Measurements from ENCODE around the gene ASB8. TPM values are rescaled to one million over a fixed set of nuclear protein-coding genes. Genes with fewer than 3 reads are reported as not detected.
"Not testable (repeated sequence)": the region's sequence is repeated elsewhere in the genome, so short reads cannot be mapped to it uniquely, and the experiment has no call there.

ASB8 gene
- total and polyA plus RNA-seq, 10 donors = 15.7 to 48.8 (median 38.7) TPM

DNA sequence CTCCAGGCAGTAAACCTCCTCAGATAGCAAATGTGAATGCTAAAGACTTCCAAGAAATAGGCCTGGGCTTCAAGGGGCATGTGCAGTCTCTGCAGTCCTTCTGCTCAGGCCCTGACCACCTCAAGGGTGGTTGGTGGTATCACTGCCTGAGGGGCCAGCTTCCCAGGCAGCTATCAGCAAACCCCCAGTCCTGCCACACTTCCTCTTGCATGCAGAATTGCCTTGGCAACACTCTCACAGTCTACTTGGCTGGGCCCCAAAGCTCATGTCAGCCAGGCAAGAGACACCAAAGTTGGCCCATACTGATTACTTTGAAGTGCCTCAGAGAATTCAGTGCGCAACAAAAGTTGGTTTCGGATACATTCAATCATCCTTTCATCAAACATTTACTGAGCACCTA, 3.5 kb upstream of the ASB8 start:
- Histone ChIP-seq H3K27me3 (replicated peaks in 1 of 7) (peaks cover 0 to 4% (median 0%) of the 10 kb centered on the region in 7 donors), H3K36me3 (no peaks in the 10 kb centered on the region), H3K9me3 (no peaks in the 10 kb centered on the region), H3K4me3 (no peak overlapping the region), H3K27ac (peak overlapping the region in 1 of 8 donors; percentile 6), H3K4me1 (peaks cover 6 to 36% (median 18%) of the 10 kb centered on the region in 6 donors)
- 39 to 62% (median 52%) methylated on average over 2 of the region's 2 CpGs for WGBS, 5 donors
- intact Hi-C loops (cut with DNase I; ENCODE audit: low total_unique reads) = loop anchor here (10.0 kb wide), 2 partner anchors 76 to 446 kb away; no protein-coding TSS in a partner anchor
- TF ChIP-seq POLR2A (IDR thresholded peaks at IDR 0.05) (no peak), POLR2AphosphoS5 (IDR thresholded peaks at IDR 0.05) (no peak)
- TF ChIP-seq, protein P1, sequence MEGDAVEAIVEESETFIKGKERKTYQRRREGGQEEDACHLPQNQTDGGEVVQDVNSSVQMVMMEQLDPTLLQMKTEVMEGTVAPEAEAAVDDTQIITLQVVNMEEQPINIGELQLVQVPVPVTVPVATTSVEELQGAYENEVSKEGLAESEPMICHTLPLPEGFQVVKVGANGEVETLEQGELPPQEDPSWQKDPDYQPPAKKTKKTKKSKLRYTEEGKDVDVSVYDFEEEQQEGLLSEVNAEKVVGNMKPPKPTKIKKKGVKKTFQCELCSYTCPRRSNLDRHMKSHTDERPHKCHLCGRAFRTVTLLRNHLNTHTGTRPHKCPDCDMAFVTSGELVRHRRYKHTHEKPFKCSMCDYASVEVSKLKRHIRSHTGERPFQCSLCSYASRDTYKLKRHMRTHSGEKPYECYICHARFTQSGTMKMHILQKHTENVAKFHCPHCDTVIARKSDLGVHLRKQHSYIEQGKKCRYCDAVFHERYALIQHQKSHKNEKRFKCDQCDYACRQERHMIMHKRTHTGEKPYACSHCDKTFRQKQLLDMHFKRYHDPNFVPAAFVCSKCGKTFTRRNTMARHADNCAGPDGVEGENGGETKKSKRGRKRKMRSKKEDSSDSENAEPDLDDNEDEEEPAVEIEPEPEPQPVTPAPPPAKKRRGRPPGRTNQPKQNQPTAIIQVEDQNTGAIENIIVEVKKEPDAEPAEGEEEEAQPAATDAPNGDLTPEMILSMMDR (IDR thresholded peaks at IDR 0.05 in 8 of 11, conservative IDR thresholded peaks at IDR 0.05 in 3 of 11) = no peak
- no peak for DNase-seq

GRCh38 chr12:48160046-48160445, 2.7 kb upstream of the ASB8 start:
- no peak overlapping the region for H3K4me3 ChIP-seq

DNA sequence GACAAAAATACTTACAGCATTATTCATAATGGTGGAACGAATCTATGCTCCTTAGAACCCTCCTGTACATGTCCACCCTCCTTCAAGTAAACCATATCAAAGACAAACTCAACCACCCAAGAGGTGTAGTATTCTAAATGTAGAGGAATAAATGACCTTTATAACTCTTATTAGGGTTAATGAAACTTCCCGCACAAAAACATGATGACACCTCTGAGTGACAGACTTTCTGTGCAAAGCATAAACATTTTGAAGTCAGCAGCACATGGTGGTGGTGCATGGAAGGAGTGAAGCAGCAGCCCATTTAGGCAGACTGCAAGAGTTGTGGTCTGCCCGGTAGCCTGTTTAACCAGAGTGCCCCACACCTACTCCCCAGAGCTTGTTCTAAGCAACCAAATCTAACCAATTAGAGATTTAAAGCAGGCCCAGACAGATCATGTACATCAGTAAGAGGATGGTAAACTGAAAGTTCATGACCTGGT, 615 bp upstream of the ASB8 start:
- Histone ChIP-seq H3K4me3 (peak overlapping the region; percentile 62 to 96 (median 90)), H3K4me1 (peaks cover 6 to 58% (median 26%) of the 10 kb centered on the region in 6 donors), H3K27ac (peak overlapping the region; percentile 84 to 92 (median 90)), H3K27me3 (replicated peaks in 1 of 7) (no peaks in the 10 kb centered on the region), H3K36me3 (peaks cover 0 to 20% (median 6%) of the 10 kb centered on the region in 6 donors), H3K9me3 (no peaks in the 10 kb centered on the region)
- WGBS, 5 donors = 56 to 64% (median 59%) methylated on average over 3 of the region's 3 CpGs
- intact Hi-C loops (cut with DNase I; ENCODE audit: low total_unique reads) = loop anchor here (10.0 kb wide), 1 partner anchor 53 kb away; the partner anchor contains the start of gene SENP1
- TF ChIP-seq, protein P1 (IDR thresholded peaks at IDR 0.05 in 8 of 11, conservative IDR thresholded peaks at IDR 0.05 in 3 of 11) = peak in 1 of 11 experiments; percentile 32
- TF ChIP-seq POLR2AphosphoS5 (IDR thresholded peaks at IDR 0.05) = no peak
- no peak for DNase-seq

More at GRCh38 chr12:48160046-48160445, 2.7 kb upstream of the ASB8 start:
- TF ChIP-seq POLR2AphosphoS5 (IDR thresholded peaks at IDR 0.05) (no peak), POLR2A (IDR thresholded peaks at IDR 0.05) (no peak)
- TF ChIP-seq, protein P1 (IDR thresholded peaks at IDR 0.05 in 8 of 11, conservative IDR thresholded peaks at IDR 0.05 in 3 of 11) = no peak
- Histone ChIP-seq H3K27me3 (replicated peaks in 1 of 7) (no peaks in the 10 kb centered on the region), H3K36me3 (no peaks in the 10 kb centered on the region), H3K4me1 (peaks cover 6 to 40% (median 20%) of the 10 kb centered on the region in 6 donors), H3K27ac (no peak overlapping the region), H3K9me3 (no peaks in the 10 kb centered on the region)
- 49 to 64% (median 56%) methylated on average over 5 of the region's 5 CpGs for WGBS, 5 donors
- no peak for DNase-seq
- intact Hi-C loops (cut with DNase I; ENCODE audit: low total_unique reads) = loop anchor here (10.0 kb wide), 2 partner anchors 75 to 445 kb away; no protein-coding TSS in a partner anchor

DNA sequence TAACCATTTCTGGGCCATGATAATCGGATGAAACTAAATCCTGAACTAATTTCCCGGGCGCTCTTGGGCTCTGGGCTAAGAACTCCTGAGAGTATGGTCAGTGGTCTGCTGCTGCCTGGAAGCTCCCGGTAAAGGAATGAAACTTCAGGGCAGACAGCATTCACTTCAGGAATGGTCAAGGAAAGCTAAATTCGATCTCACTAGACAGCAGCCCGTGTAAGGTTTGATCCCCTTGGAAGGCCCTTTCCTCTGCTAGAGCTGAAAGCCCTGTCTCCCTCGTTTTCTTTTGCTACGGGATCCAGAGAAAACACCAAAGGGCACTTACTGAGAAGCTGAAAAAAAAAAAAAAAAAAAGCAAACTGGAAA, 680 bp downstream of the ASB8 start:
- H3K9me3 ChIP-seq = no peaks in the 10 kb centered on the region
- no peak for DNase-seq

DNA sequence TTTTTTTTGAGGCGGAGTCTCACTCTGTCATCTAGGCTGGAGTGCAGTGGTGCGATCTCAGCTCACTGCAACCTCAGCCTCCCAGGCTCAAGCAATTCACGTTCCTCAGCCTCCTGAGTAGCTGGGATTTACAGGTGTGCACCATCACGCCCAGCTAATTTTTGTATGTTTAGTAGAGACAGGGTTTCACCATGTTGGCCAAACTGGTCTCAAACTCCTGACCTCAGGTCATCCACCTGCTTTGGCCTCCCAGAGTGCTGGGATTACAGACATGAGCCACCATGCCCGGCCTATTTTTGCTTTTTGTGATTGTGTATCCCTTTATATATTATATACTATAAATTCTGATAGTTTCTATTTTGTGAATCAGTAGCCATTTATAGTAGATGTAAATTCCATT, 1.5 kb downstream of the ASB8 start:
- Histone ChIP-seq H3K4me1 (peaks cover 6 to 65% (median 26%) of the 10 kb centered on the region in 6 donors), H3K4me3 (peak overlapping the region in 3 of 8 donors; percentile 80 to 96 (median 94)), H3K36me3 (peaks cover 0 to 41% (median 26%) of the 10 kb centered on the region in 6 donors)
- intact Hi-C loops (cut with DNase I; ENCODE audit: low total_unique reads) = loop anchor here (10.0 kb wide), 1 partner anchor 51 kb away; the partner anchor contains the start of gene SENP1
- not testable (repeated sequence) for H3K9me3 ChIP-seq; DNase-seq; H3K27ac ChIP-seq; H3K27me3 ChIP-seq (replicated peaks in 1 of 7)
- WGBS, 5 donors = 92 to 98% (median 96%) methylated on average over 5 of the region's 5 CpGs

More for the DNA sequence above, 680 bp downstream of the ASB8 start:
- Histone ChIP-seq H3K27ac (peak overlapping the region; percentile 84 to 92 (median 90)), H3K4me1 (peaks cover 6 to 66% (median 26%) of the 10 kb centered on the region in 6 donors), H3K4me3 (peak overlapping the region; percentile 62 to 96 (median 90)), H3K36me3 (peaks cover 0 to 33% (median 18%) of the 10 kb centered on the region in 6 donors), H3K27me3 (replicated peaks in 1 of 7) (no peaks in the 10 kb centered on the region)
- WGBS, 5 donors = 27 to 34% (median 32%) methylated on average over 8 of the region's 8 CpGs
- intact Hi-C loops (cut with DNase I; ENCODE audit: low total_unique reads) = loop anchor here (10.0 kb wide), 1 partner anchor 52 kb away; the partner anchor contains the start of gene SENP1
- TF ChIP-seq POLR2A (IDR thresholded peaks at IDR 0.05) (no peak), POLR2AphosphoS5 (IDR thresholded peaks at IDR 0.05) (no peak)
- TF ChIP-seq, protein P1 (IDR thresholded peaks at IDR 0.05 in 8 of 11, conservative IDR thresholded peaks at IDR 0.05 in 3 of 11) = no peak

Measured in spleen (tissue), 11 donors.